Loucy (cell line): ENCODE results near the gene TTC6.

Experiments used
- H2AFZ ChIP-seq: fragments of 200-600 bp; sonication (generic); 2 replicates; pipeline ENCODE4 v1.6.0; 2016; ENCODE audit warnings: antibody characterized with exemption, mild to moderate bottlenecking, low read length, moderate library complexity
- H3F3A ChIP-seq: fragments of 200-600 bp; 2 replicates; pipeline ENCODE4 v1.6.0; 2016; ENCODE audit warnings: antibody characterized with exemption, low read depth, mild to moderate bottlenecking
- H3K27me3 ChIP-seq: fragments of 200-600 bp; sonication (generic); 2 replicates; pipeline ENCODE4 v1.6.1; 2014; ENCODE audit warnings: low read length, mild to moderate bottlenecking; ENCODE audit not compliant: insufficient read depth, poor library complexity, severe bottlenecking
- H3K36me3 ChIP-seq: fragments of 200-600 bp; sonication (generic); 2 replicates; pipeline ENCODE4 v1.6.1; 2016; ENCODE audit warnings: low read length; ENCODE audit not compliant: insufficient read depth
- H3K4me1 ChIP-seq: fragments of 200-600 bp; sonication (generic); 2 replicates; pipeline ENCODE4 v1.5.1; 2014; ENCODE audit warnings: low read length, mild to moderate bottlenecking; ENCODE audit not compliant: insufficient read depth, poor library complexity, severe bottlenecking
- H3K4me2 ChIP-seq: fragments of 200-600 bp; sonication (generic); 2 replicates; pipeline ENCODE4 v1.6.0; 2014; ENCODE audit warnings: antibody characterized with exemption, low read length, low read depth, mild to moderate bottlenecking; ENCODE audit not compliant: poor library complexity, severe bottlenecking
- H3K4me3 ChIP-seq: fragments of 200-600 bp; sonication (generic); 2 replicates; pipeline ENCODE4 v1.5.1; 2014; ENCODE audit warnings: low read length, mild to moderate bottlenecking, mixed read lengths; ENCODE audit not compliant: poor library complexity, severe bottlenecking
- H3K79me2 ChIP-seq: fragments of 200-600 bp; sonication (generic); 2 replicates; pipeline ENCODE4 v1.6.1; 2014; ENCODE audit warnings: low read length; ENCODE audit not compliant: insufficient read depth
- H3K9ac ChIP-seq: fragments of 200-600 bp; sonication (generic); 2 replicates; pipeline ENCODE4 v1.6.0; 2014; ENCODE audit warnings: mild to moderate bottlenecking, low read depth, low read length, moderate library complexity; ENCODE audit not compliant: poor library complexity, severe bottlenecking
- H3K9me2 ChIP-seq: fragments of 200-600 bp; sonication (generic); replicated peaks from 2 replicates; pipeline ENCODE4 v1.6.1; 2016; ENCODE audit warnings: low read depth, low read length, mixed read lengths
- H3K9me3 ChIP-seq: fragments of 200-600 bp; sonication (generic); 2 replicates; pipeline ENCODE4 v1.6.1; 2014; ENCODE audit warnings: mild to moderate bottlenecking, antibody characterized with exemption, low read length, low read depth; ENCODE audit not compliant: insufficient read depth
- H4K20me1 ChIP-seq: fragments of 200-600 bp; sonication (generic); 2 replicates; pipeline ENCODE4 v1.6.0; 2014; ENCODE audit warnings: antibody characterized with exemption, low read length, mild to moderate bottlenecking; ENCODE audit not compliant: insufficient read depth, poor library complexity, severe bottlenecking
- EZH2phosphoT487 ChIP-seq: fragments of 200-600 bp; IDR thresholded peaks from 2 replicates; pipeline ENCODE4 v1.6.1; 2018; ENCODE audit warnings: antibody characterized with exemption, mild to moderate bottlenecking, moderate library complexity, borderline replicate concordance
- TF ChIP-seq, protein P1 (sequence below): fragments of 200-600 bp; sonication (generic); conservative IDR thresholded peaks from 2 replicates; pipeline ENCODE4 v1.5.1; 2014; ENCODE audit warnings: mild to moderate bottlenecking, antibody characterized with exemption, low read length

The TTC6 gene, protein sequence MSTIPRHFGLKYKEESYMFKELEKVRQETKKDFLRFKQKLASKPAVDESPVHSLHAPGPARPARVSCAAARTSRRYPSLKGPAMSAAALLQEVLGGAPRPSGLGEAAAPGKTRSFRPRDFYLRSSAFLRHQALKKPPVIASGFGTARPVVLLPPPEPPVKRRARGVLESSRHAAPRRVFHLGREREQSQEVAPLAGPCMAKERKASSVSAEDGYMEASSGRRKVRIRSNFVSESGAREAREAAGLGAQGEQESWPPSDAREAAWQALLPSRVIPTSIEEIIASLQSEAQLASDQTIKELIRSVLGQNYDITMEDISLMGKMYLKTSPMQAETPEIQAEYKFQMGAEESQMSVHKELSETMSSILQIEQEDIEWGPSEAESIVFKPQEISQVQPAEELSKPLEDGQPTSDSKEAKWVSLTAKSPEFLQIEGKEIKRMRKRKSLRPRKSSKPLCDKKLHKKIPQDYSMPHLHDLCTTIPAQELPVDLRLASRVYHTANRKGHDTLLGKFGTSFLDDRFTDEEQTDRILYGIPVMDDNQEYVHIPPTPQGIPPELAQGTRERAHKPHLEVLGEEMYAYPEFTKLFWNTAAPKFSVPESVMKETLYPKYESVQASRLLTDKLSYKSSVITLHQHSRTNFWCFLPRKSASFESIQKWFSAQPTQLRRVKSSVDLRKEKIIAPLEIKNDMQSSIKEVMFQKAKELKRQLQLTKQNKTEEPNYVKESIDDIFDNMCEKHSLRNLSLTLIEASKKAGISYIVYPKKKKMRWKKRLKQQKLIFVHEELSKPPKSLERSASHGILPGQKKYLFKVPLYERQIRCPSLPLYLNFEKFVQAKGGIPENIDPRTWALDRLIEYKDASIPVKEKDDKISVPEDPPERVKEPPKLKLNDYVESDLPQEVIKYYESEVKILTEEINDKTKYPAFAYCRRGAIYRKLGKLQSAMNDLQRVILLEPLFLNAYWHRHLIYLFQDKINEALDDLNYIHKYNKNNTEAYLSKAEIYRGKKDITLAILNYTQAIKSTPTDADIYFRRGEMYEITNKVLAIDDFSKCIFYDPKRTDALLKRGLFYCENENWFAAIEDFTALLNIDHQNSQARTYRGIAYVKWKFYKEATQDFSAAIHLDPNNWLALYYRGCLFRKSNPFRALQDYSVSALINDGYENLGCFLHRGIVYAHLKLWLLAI (N-terminal part only)

GRCh38 chr14:37594971-37595808 lies at the start of gene TTC6, which contains the start of gene FOXA1:
TTC6 (plus strand) TSS chr14:37595629; CDS start chr14:37622065, 26,436 bp downstream.
FOXA1 (minus strand) TSS chr14:37595249; CDS start chr14:37594972, 277 bp downstream.
- H3K79me2 ChIP-seq: no peaks in the 10 kb centered on the region
- no peak within 1 kb of the TSS for H3K9ac ChIP-seq
- H3K9me2 ChIP-seq: no peaks in the 10 kb centered on the region
- no peaks in the 10 kb centered on the region for H4K20me1 ChIP-seq
- no peak within 1 kb of the TSS for H3K4me2 ChIP-seq
- H3K36me3 ChIP-seq: no peaks in the 10 kb centered on the region
- H3K4me1 ChIP-seq: no peaks in the 10 kb centered on the region
- no peak within 1 kb of the TSS for H3K4me3 ChIP-seq
- no peaks in the 10 kb centered on the region for H3K27me3 ChIP-seq
- TF ChIP-seq, protein P1, sequence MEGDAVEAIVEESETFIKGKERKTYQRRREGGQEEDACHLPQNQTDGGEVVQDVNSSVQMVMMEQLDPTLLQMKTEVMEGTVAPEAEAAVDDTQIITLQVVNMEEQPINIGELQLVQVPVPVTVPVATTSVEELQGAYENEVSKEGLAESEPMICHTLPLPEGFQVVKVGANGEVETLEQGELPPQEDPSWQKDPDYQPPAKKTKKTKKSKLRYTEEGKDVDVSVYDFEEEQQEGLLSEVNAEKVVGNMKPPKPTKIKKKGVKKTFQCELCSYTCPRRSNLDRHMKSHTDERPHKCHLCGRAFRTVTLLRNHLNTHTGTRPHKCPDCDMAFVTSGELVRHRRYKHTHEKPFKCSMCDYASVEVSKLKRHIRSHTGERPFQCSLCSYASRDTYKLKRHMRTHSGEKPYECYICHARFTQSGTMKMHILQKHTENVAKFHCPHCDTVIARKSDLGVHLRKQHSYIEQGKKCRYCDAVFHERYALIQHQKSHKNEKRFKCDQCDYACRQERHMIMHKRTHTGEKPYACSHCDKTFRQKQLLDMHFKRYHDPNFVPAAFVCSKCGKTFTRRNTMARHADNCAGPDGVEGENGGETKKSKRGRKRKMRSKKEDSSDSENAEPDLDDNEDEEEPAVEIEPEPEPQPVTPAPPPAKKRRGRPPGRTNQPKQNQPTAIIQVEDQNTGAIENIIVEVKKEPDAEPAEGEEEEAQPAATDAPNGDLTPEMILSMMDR: no peak
- no peak for TF ChIP-seq EZH2phosphoT487
- H3K9me3 ChIP-seq: no peaks in the 10 kb centered on the region
- H3F3A ChIP-seq: no peaks in the 10 kb centered on the region
- H2AFZ ChIP-seq: no peak within 1 kb of the TSS

DNA sequence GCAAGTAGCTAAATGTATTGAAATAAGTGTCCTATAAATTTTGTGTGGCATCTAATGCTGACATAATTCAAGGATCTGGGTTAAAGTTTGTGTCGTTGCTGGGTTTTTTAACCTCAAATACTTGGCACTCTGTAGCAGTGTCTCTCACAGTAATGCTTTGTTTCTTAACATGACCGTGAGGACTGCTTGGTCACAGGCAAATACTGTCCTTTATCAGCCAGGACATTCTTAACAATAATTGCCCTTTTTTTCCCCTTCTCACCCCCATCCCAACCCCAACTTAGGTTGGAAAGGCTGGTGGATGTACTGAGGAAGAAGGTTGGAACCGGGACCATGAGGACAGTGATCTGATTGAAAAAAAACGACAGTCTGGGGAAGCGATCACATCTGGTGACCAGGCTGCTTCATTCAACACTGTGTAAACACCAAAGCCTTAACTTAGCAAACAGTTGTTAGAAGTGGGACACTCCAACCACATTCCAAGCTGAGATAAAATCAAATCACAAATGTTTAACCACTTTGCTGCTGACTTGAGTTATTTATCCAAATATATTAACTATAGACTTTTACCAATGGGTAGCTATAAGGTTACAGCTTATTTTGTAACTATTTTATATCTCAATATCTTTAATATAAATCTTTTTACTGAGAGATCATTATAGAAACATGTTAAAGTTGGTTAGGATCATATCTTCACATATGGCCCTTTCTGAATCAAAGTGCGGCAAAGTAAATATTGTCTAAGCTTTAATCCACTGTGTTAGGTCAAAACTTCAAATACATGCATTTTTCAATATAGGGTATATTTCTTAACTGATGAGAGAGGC lies 48.6 kb upstream of the TTC6 start:
- no peak overlapping the region for H2AFZ ChIP-seq
- no peaks in the 10 kb centered on the region for H3K9me2 ChIP-seq
- no peaks in the 10 kb centered on the region for H3F3A ChIP-seq
- no peaks in the 10 kb centered on the region for H3K4me1 ChIP-seq
- no peaks in the 10 kb centered on the region for H3K27me3 ChIP-seq
- H4K20me1 ChIP-seq: no peaks in the 10 kb centered on the region
- H3K4me3 ChIP-seq: no peak overlapping the region
- no peaks in the 10 kb centered on the region for H3K9me3 ChIP-seq
- H3K79me2 ChIP-seq: no peaks in the 10 kb centered on the region
- TF ChIP-seq, protein P1: no peak
- TF ChIP-seq EZH2phosphoT487: no peak
- H3K9ac ChIP-seq: no peak overlapping the region
- no peaks in the 10 kb centered on the region for H3K36me3 ChIP-seq
- H3K4me2 ChIP-seq: no peak overlapping the region
